BLaER1 (cell line): Measurements from ENCODE around the gene COMMD3.
"Not testable (repeated sequence)": the region's sequence is repeated elsewhere in the genome, so short reads cannot be mapped to it uniquely, and the experiment has no call there.

Source experiments
- H3K27ac ChIP-seq: shearing (Covaris generic); formaldehyde crosslinking; 2 replicates; pipeline ENCODE4 v1.8.1; 2022
- H3K27me3 ChIP-seq: shearing (Covaris generic); formaldehyde crosslinking; 2 replicates; pipeline ENCODE4 v1.8.1; 2022
- H3K36me3 ChIP-seq: shearing (Covaris generic); formaldehyde crosslinking; 2 replicates; pipeline ENCODE4 v1.8.1; 2022
- H3K4me1 ChIP-seq: shearing (Covaris generic); formaldehyde crosslinking; 2 replicates; pipeline ENCODE4 v1.8.1; 2022
- H3K4me2 ChIP-seq: shearing (Covaris generic); formaldehyde crosslinking; 2 replicates; pipeline ENCODE4 v1.8.1; 2022
- H3K4me3 ChIP-seq: shearing (Covaris generic); formaldehyde crosslinking; 2 replicates; pipeline ENCODE4 v1.8.1; 2022
- H3K9ac ChIP-seq: shearing (Covaris generic); formaldehyde crosslinking; 2 replicates; pipeline ENCODE4 v1.8.1; 2022
- H3K9me3 ChIP-seq: shearing (Covaris generic); formaldehyde crosslinking; 2 replicates; pipeline ENCODE4 v1.8.1; 2022
- H4K20me1 ChIP-seq: shearing (Covaris generic); formaldehyde crosslinking; 2 replicates; pipeline ENCODE4 v1.8.1; 2022
- Cebpa-rat ChIP-seq: shearing (Covaris generic); IDR thresholded peaks from 2 replicates; pipeline ENCODE4 v1.8.1; 2022

COMMD3 gene

DNA sequence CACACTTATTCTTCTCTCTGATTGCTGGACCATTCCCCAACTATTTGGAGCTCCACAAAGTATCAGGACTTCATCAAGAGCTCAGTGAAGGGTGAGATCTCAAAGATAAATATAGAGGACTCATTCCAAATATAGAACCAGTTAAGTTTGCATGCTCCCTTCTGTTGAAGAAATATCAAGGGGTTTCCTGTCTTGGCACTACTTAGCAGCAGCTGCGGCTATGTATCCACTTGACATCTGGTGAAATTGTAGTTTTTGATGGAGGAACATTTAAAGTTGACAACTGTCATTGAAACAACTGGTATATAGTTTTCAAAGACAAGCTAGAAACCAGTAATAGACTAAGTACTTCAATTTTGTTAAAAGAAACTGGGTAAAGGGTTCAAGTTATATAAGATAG lies 28.1 kb downstream of the COMMD3 start:
- H3K27ac ChIP-seq = peak overlapping the region; percentile 98
- H3K9me3 ChIP-seq = peaks cover 14% of the 10 kb centered on the region
- TF ChIP-seq Cebpa-rat = no peak
- H3K4me3 ChIP-seq = peak overlapping the region; percentile 70
- H4K20me1 ChIP-seq = peaks cover 26% of the 10 kb centered on the region
- peak overlapping the region; percentile 79 for H3K4me2 ChIP-seq
- peaks cover 56% of the 10 kb centered on the region for H3K4me1 ChIP-seq
- H3K27me3 ChIP-seq = peaks cover 75% of the 10 kb centered on the region
- H3K9ac ChIP-seq = peak overlapping the region; percentile 84
- no peaks in the 10 kb centered on the region for H3K36me3 ChIP-seq

DNA sequence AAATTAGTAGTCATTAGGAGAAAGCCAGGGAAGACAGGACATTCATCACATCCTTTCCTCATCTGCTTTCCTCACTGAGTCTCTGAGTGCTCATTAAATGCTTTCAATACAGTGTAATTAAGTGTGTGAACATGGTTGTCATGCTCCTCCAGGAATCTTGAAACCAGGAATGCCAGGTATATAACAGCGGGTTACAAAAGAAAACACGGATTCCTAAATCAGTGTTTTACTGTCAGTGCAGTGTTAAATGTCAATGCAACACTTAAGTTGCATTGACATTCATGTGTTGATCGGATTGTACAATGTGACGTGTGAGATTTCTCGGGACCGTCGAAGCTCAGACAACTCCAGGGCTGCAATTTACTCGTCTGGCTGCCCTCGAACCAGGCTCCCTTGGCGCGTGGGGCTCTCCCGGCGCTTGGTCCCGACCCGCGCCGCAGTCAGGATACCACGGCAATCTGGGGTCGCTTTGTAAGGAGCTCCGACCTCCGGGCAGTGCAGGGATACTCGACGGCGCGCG lies 28.7 kb downstream of the COMMD3 start:
- peak overlapping the region; percentile 84 for H3K9ac ChIP-seq
- peak overlapping the region; percentile 98 for H3K27ac ChIP-seq

DNA sequence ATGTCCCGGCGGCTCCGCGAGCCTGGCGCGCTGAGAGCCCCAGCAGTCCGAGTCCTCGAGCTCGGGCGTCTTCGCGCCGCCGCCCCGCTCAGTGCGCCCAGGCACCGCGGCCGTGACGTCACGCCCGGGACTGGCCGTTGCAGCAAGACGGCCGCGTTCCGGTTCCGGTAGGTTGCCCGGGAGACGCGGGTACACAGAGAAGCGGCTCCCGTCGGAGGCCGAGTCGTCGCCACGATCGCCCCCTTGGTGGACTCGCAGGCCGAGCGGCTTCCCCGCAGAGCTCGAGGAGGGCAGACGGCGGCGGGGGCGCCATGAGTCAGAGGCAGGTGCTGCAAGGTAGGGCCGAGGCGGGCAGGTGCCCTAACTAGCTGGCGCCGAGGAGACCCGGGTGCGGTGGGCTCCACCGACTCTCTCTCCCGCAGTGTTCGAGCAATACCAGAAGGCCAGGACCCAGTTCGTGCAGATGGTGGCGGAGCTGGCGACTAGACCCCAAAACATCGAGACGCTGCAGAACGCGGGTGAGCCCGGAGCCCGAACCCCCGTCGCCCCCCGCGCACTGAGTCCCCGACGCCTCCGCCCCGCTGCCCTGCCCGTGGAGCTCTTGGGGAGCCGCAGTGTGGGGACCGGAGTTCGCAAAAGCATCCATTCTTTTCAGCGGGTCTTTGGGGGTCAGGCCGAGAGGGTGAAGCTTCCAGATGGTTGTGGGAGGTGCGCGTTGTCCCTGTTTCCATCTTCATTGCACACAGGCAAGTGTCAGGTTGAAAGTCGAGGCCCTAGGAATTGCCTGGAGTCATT lies 29.3 kb downstream of the COMMD3 start, which contains the start of gene SPAG6:
Gene SPAG6, plus strand, starts transcription at position 196 of the 795 bp plus-strand sequence. Its CDS starts 116 bp downstream, at position 312.
- no peaks in the 10 kb centered on the region for H3K36me3 ChIP-seq
- no peak for TF ChIP-seq Cebpa-rat
- peaks cover 62% of the 10 kb centered on the region for H3K27me3 ChIP-seq
- peaks cover 44% of the 10 kb centered on the region for H3K4me1 ChIP-seq
- H4K20me1 ChIP-seq = peaks cover 16% of the 10 kb centered on the region
- H3K4me3 ChIP-seq = peak within 1 kb of the TSS; percentile 70
- H3K9me3 ChIP-seq = peaks cover 14% of the 10 kb centered on the region
- peak within 1 kb of the TSS; percentile 98 for H3K27ac ChIP-seq
- peak within 1 kb of the TSS; percentile 79 for H3K4me2 ChIP-seq
- H3K9ac ChIP-seq = peak within 1 kb of the TSS; percentile 84

More for the DNA sequence above, 28.7 kb downstream of the COMMD3 start:
- H3K4me1 ChIP-seq = peaks cover 50% of the 10 kb centered on the region
- H3K27me3 ChIP-seq = peaks cover 69% of the 10 kb centered on the region
- peaks cover 14% of the 10 kb centered on the region for H3K9me3 ChIP-seq
- peak overlapping the region; percentile 79 for H3K4me2 ChIP-seq
- H4K20me1 ChIP-seq = peaks cover 23% of the 10 kb centered on the region
- no peak for TF ChIP-seq Cebpa-rat
- H3K36me3 ChIP-seq = no peaks in the 10 kb centered on the region
- peak overlapping the region; percentile 70 for H3K4me3 ChIP-seq

DNA sequence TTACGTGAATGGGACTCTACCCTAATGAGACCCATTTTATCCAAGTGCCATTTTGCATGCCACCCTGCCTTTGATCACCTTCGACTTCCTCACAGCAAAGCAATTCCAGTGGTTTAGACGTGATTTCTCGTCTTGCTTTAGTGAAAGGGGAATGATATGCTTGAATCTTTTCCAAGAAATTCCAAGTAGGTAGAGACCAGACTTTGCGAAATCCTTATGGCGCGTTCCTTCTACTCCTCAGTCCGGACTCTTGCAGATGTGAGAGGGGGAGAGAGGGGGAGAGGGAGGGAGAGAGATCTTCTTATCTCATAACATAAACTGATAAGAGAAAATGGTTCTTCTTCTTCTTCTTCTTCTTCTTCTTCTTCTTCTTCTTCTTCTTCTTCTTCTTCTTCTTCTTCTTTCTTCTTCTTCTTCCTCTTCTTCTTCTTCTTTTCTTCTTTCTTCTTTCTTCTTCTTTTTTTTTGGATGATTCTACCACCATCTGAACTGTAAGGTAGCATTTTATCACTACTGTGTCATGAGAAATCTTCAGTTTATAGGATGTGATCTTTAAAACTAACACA lies 30.0 kb downstream of the COMMD3 start:
- H3K36me3 ChIP-seq = no peaks in the 10 kb centered on the region
- peaks cover 14% of the 10 kb centered on the region for H3K9me3 ChIP-seq
- TF ChIP-seq Cebpa-rat = no peak
- H3K4me3 ChIP-seq = peak overlapping the region; percentile 70
- H3K27me3 ChIP-seq = peaks cover 56% of the 10 kb centered on the region
- peaks cover 9% of the 10 kb centered on the region for H4K20me1 ChIP-seq
- H3K4me1 ChIP-seq = peaks cover 43% of the 10 kb centered on the region
- H3K9ac ChIP-seq = no peak overlapping the region
- peak overlapping the region; percentile 79 for H3K4me2 ChIP-seq
- no peak overlapping the region; the same call in 1 of the 2 replicates for H3K27ac ChIP-seq

DNA sequence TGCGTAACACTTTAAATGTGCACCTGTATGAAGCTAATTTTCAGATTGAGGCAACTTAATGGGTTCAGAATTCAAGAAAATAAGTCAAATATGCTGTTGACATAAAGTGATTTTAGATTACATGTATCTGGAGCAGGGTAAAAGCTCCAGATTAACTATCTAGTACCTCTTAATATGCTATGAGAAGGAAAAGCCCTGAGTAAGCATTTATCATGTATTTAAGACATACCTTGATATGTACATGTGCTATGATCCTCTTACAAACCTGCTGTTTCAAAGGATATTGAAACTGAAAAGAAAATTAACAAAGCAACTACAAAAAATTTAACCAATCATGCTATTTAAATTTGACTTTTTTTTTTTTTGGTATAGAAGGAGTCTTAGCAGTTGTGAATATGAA lies 33.6 kb downstream of the COMMD3 start:
- no peak overlapping the region for H3K27ac ChIP-seq
- no peak overlapping the region for H3K4me3 ChIP-seq
- no peaks in the 10 kb centered on the region for H4K20me1 ChIP-seq
- no peak overlapping the region for H3K9ac ChIP-seq
- peaks cover 21% of the 10 kb centered on the region for H3K27me3 ChIP-seq
- no peak for TF ChIP-seq Cebpa-rat
- H3K9me3 ChIP-seq = peaks cover 14% of the 10 kb centered on the region
- H3K4me2 ChIP-seq = no peak overlapping the region
- no peaks in the 10 kb centered on the region for H3K36me3 ChIP-seq
- peaks cover 13% of the 10 kb centered on the region for H3K4me1 ChIP-seq

DNA sequence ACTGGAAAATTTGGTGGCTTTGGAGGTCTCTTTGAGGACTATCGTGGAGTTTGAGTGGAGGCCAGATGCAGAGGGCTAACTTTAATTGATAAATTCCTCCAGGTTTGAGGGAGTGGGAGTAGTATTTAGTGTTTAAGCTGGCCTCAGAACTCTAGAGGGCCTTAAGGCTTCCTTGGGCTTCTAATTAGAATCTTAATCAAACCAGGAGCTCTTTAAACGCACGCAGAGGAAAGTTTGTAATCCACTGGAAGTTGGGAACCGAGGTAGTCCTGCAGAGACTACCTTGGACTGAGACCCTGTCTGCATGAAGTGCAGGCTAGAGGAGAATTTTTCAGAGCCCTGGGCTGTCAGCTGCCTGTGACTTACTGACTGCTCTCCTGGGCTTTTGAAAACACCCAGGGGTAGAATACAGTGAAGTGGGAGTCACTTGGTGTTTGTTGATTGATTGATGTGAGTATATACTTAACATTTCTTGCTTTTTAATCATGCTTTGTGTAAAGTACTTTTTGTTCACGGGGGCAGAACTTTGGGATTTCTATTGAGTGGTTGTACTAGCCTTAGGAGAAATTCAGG lies 35.0 kb downstream of the COMMD3 start:
- H3K27me3 ChIP-seq = peaks cover 6% of the 10 kb centered on the region

DNA sequence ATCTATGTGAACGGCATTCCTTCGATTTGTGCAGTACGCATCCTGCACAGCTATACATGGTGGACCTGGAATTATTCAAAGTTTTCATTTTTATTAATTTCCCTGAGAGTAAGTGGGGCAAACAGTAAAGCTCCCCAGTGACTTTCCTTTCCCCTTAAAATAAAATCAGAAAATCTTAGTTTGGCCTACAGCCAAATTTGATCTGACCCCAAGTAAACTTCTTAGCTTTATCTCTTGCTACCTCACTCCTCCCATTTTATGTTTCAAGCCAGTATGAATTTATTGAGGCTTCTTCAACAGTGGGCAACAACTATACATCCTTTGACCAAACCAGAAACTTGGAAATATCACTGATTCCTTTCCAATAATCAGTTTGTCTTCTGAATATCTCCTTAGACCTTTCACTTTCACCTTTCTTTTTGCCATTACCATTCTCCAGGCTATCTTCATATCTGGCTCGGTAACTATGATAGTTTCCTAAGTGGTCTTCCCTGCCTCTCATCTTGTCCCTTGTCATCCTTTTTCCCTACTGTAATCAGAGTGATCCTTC lies 40.2 kb downstream of the COMMD3 start:
- H3K4me3 ChIP-seq = no peak overlapping the region
- no peaks in the 10 kb centered on the region for H4K20me1 ChIP-seq
- no peak overlapping the region for H3K9ac ChIP-seq
- H3K9me3 ChIP-seq = no peaks in the 10 kb centered on the region
- H3K4me2 ChIP-seq = no peak overlapping the region
- no peaks in the 10 kb centered on the region for H3K27me3 ChIP-seq
- no peaks in the 10 kb centered on the region for H3K4me1 ChIP-seq
- no peak overlapping the region for H3K27ac ChIP-seq
- no peak for TF ChIP-seq Cebpa-rat
- H3K36me3 ChIP-seq = no peaks in the 10 kb centered on the region

More for the DNA sequence above, 35.0 kb downstream of the COMMD3 start:
- Histone ChIP-seq H3K4me1 (no peaks in the 10 kb centered on the region), H3K4me2 (no peak overlapping the region), H3K4me3 (no peak overlapping the region), H3K36me3 (no peaks in the 10 kb centered on the region), H3K27ac (no peak overlapping the region), H3K9me3 (no peaks in the 10 kb centered on the region), H4K20me1 (no peaks in the 10 kb centered on the region), H3K9ac (no peak overlapping the region)
- no peak for TF ChIP-seq Cebpa-rat

DNA sequence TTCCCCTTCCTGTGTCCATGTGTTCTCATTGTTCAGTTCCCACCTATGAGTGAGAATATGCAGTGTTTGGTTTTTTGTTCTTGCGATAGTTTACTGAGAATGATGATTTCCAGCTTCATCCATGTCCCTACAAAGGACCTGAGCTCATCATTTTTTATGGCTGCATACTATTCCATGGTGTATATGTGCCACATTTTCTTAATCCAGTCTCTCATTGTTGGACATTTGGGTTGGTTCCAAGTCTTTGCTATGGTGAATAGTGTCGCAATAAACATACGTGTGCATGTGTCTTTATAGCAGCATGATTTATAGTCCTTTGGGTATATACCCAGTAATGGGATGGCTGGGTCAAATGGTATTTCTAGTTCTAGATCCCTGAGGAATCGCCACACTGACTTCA lies 41.6 kb downstream of the COMMD3 start:
- not testable (repeated sequence) for H3K27ac ChIP-seq, H3K36me3 ChIP-seq, H3K9ac ChIP-seq, H3K9me3 ChIP-seq, H3K4me3 ChIP-seq, H3K4me2 ChIP-seq, H4K20me1 ChIP-seq, H3K27me3 ChIP-seq, H3K4me1 ChIP-seq

DNA sequence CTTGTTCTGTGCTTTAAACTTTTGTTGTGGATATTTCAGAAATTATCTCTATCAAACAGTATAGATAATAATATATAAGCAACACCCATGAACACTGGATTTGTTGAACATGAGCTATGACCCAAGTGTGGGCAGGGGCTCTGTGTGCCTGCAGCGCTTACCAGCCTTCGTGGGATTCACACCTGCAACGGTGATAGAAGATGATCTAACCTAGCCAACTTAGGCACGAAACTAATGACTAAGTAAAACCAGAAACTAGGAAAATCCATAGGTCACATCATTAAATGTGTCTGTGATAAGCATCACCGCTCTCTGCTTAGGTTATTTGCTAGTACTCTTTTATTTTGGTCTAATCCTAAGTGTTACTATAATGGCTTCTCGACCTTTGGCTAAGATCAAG lies 47.1 kb downstream of the COMMD3 start:
- Histone ChIP-seq H3K36me3 (0 out of 2 replicates have a peak, but pooled peaks cover 4% of the 10 kb centered on the region), H3K9me3 (no peaks in the 10 kb centered on the region), H3K4me2 (no peak overlapping the region), H3K27ac (no peak overlapping the region), H3K27me3 (no peaks in the 10 kb centered on the region), H3K4me3 (no peak overlapping the region), H3K9ac (no peak overlapping the region), H3K4me1 (no peaks in the 10 kb centered on the region), H4K20me1 (no peaks in the 10 kb centered on the region)
- TF ChIP-seq Cebpa-rat = no peak
